HCT116 (cell line): ENCODE results near the gene SNRNP25. TPM values are rescaled to one million over a fixed set of nuclear protein-coding genes. Genes with fewer than 3 reads are reported as not detected.
A peak's percentile ranks its signal among the peaks of the same experiment; 100 is the strongest.

Source experiments
- ATAC-seq: fragments of 200-7000 bp; cut with Tn5 transposase; 2 replicates; pipeline ENCODE4 v1.9.1; 2020; ENCODE audit warnings: mild to moderate bottlenecking, moderate library complexity
- BruUV-seq: library from RNA; stranded (reverse); fragments of 400-500 nt; replicated peaks from 2 replicates; lab custom pipeline; 2021; lab: Mats Ljungman, UMichigan
- CTCF ChIA-PET: fragments of 300-600 bp; sonication (Branson Sonifier 250); formaldehyde crosslinking; loops from one replicate; lab custom pipeline; 2021; ENCODE audit warnings: antibody characterized with exemption; lab: Charles Lee
- POLR2A ChIA-PET: fragments of 300-600, 350-600 bp; sonication (Branson Sonifier 250); formaldehyde crosslinking; loops from one replicate; lab custom pipeline; 2021; ENCODE audit warnings: antibody characterized with exemption; lab: Charles Lee
- RAD21 ChIA-PET, 2 experiments: fragments of 300-600 bp; sonication (Branson Sonifier 250); formaldehyde crosslinking; loops; one replicate each; lab custom pipeline; 2023; ENCODE audit warnings: low total read pairs in 2 of 2; ENCODE audit not compliant: uncharacterized antibody in 2 of 2, unreplicated experiment in 2 of 2, low non-redundant PET in 1 of 2; lab: Charles Lee
- DNase-seq: peaks from one replicate; pipeline ENCODE4 v3.0.0-alpha.2; 2010; ENCODE audit warnings: low read depth, low spot score
- H2AFZ ChIP-seq: fragments of 200-600 bp; shearing (Covaris generic), sonication (generic); 2 replicates; pipeline ENCODE4 v1.6.1; 2017; ENCODE audit warnings: low read depth, mixed run types, mixed read lengths, antibody characterized with exemption, low read length; ENCODE audit not compliant: poor library complexity, severe bottlenecking
- H3K27ac ChIP-seq: 2 replicates; pipeline ENCODE4 v1.5.1; 2012; ENCODE audit warnings: low read depth, low read length
- H3K27me3 ChIP-seq: fragments of 200-600 bp; sonication (generic); 2 replicates; pipeline ENCODE4 v1.6.1; 2016; ENCODE audit warnings: mixed run types, low read length, mixed read lengths; ENCODE audit not compliant: insufficient read depth
- H3K36me3 ChIP-seq, 2 experiments: fragments of 200-500 bp in 1 of 2; fragments of 200-600 bp in 1 of 2; sonication (Bioruptor generic) in 1 of 2; sonication (generic) in 1 of 2; 2 replicates each; pipeline versions ENCODE4 v1.5.1 to v1.6.1; 2014 to 2016; ENCODE audit warnings: low read length in 2 of 2, inconsistent platforms in 1 of 2, mixed read lengths in 1 of 2, mixed run types in 1 of 2; ENCODE audit not compliant: insufficient read depth in 2 of 2, control insufficient read depth in 1 of 2
- H3K4me1 ChIP-seq, 2 experiments: fragments of 200-600 bp in 1 of 2; sonication (generic) in 1 of 2; 2 replicates each; pipeline versions ENCODE4 v1.5.1 to v1.6.1; 2012 to 2017; ENCODE audit warnings: low read length in 2 of 2, inconsistent platforms in 1 of 2, mild to moderate bottlenecking in 1 of 2, mixed read lengths in 1 of 2, mixed run types in 1 of 2, moderate library complexity in 1 of 2; ENCODE audit not compliant: insufficient read depth in 2 of 2, control insufficient read depth in 1 of 2
- H3K4me2 ChIP-seq: fragments of 200-600 bp; sonication (generic); 2 replicates; pipeline ENCODE4 v1.6.1; 2017; ENCODE audit warnings: mixed run types, low read length, mixed read lengths
- H3K4me3 ChIP-seq, 2 experiments: fragments of 200-600 bp in 1 of 2; sonication (generic) in 1 of 2; replicated peaks in 1 of 2; 2 replicates each; pipeline ENCODE4 v1.5.1; 2011 to 2016; ENCODE audit warnings: low read length in 2 of 2, control low read depth in 1 of 2, low read depth in 1 of 2, mild to moderate bottlenecking in 1 of 2, mixed read lengths in 1 of 2, mixed run types in 1 of 2
- H3K79me2 ChIP-seq: fragments of 200-600 bp; sonication (generic); 2 replicates; pipeline ENCODE4 v1.6.1; 2017; ENCODE audit warnings: mild to moderate bottlenecking, mixed run types, low read length, moderate library complexity, mixed read lengths; ENCODE audit not compliant: insufficient read depth
- H3K9ac ChIP-seq: fragments of 200-600 bp; sonication (generic); 2 replicates; pipeline ENCODE4 v1.6.1; 2016; ENCODE audit warnings: low read length, mixed read lengths
- H3K9me2 ChIP-seq: fragments of 200-600 bp; sonication (generic), shearing (Covaris generic); 2 replicates; pipeline ENCODE4 v1.6.1; 2017; ENCODE audit warnings: mixed run types, mild to moderate bottlenecking, moderate library complexity; ENCODE audit not compliant: insufficient read depth
- H3K9me3 ChIP-seq, 2 experiments: fragments of 200-500 bp in 1 of 2; fragments of 200-600 bp in 1 of 2; sonication (Bioruptor generic) in 1 of 2; sonication (generic) in 1 of 2; 2 replicates each; pipeline ENCODE4 v1.6.1; 2014 to 2017; ENCODE audit warnings: low read length in 2 of 2, mixed read lengths in 2 of 2, inconsistent platforms in 1 of 2, low read depth in 1 of 2, mild to moderate bottlenecking in 1 of 2, mixed run types in 1 of 2, moderate library complexity in 1 of 2; ENCODE audit not compliant: control insufficient read depth in 1 of 2, insufficient read depth in 1 of 2
- H4K20me1 ChIP-seq: fragments of 200-600 bp; sonication (generic), shearing (Covaris generic); 2 replicates; pipeline ENCODE4 v1.6.1; 2017; ENCODE audit warnings: mixed run types, mild to moderate bottlenecking, moderate library complexity; ENCODE audit not compliant: insufficient read depth
- ATF3 ChIP-seq: IDR thresholded peaks from 2 replicates; pipeline ENCODE4 v1.6.1; 2012
- CTCF ChIP-seq, 3 experiments: fragments of 200-600 bp in 1 of 3; sonication (generic) in 1 of 3; IDR thresholded peaks in 2 of 3; conservative IDR thresholded peaks in 1 of 3; 2 replicates each; pipeline ENCODE4 v1.5.1; 2012 to 2017; ENCODE audit warnings: low read depth in 2 of 3, low read length in 2 of 3, antibody characterized with exemption in 1 of 3, borderline replicate concordance in 1 of 3, control low read depth in 1 of 3, mild to moderate bottlenecking in 1 of 3, mixed read lengths in 1 of 3, mixed run types in 1 of 3, moderate library complexity in 1 of 3; ENCODE audit not compliant: insufficient read depth in 1 of 3
- EZH2phosphoT487 ChIP-seq: fragments of 200-600 bp; IDR thresholded peaks from 2 replicates; pipeline ENCODE4 v1.6.1; 2018; ENCODE audit warnings: antibody characterized with exemption, borderline replicate concordance
- FOSL1 ChIP-seq: IDR thresholded peaks from 2 replicates; pipeline ENCODE4 v1.6.1; 2012; ENCODE audit warnings: low read depth
- JUND ChIP-seq: IDR thresholded peaks from 2 replicates; pipeline ENCODE4 v1.6.1; 2012
- SP1 ChIP-seq: IDR thresholded peaks from 2 replicates; pipeline ENCODE4 v1.6.1; 2012; ENCODE audit warnings: low read depth
- SRF ChIP-seq: IDR thresholded peaks from 2 replicates; pipeline ENCODE4 v1.6.1; 2012; ENCODE audit warnings: low read depth
- TCF7L2 ChIP-seq: IDR thresholded peaks from 2 replicates; pipeline ENCODE4 v1.7.0; 2011; ENCODE audit warnings: borderline replicate concordance, inconsistent platforms; ENCODE audit not compliant: insufficient read depth, insufficient read length; ENCODE audit errors: extremely low read depth
- YY1 ChIP-seq: IDR thresholded peaks from 2 replicates; pipeline ENCODE4 v1.6.1; 2011; ENCODE audit warnings: low read length, low read depth, moderate library complexity, mild to moderate bottlenecking; ENCODE audit not compliant: insufficient replicate concordance; ENCODE audit errors: extremely low read depth
- ZFX ChIP-seq: fragments of 450-650 bp; IDR thresholded peaks from 2 replicates; pipeline ENCODE4 v1.6.1; 2017
- intact Hi-C: fragments of 100-400 bp; cut with micrococcal nuclease; formaldehyde crosslinking; loops from 2 replicates; pipeline ENCODE4 v1.10.0; 2022
- total RNA-seq: library from RNA; stranded (reverse); gene quantifications from one replicate; pipeline ENCODE4 v1.2.1, GENCODE V29; 2021; ENCODE audit not compliant: unreplicated experiment

Gene SNRNP25
- total RNA-seq, 1 experiment from 2014 or later = 24.5 TPM

- Histone ChIP-seq H2AFZ (no peak overlapping the region), H3K9ac (peak overlapping the region; percentile 71), H3K9me3 (no peaks in the 10 kb centered on the region), H3K4me1 (peaks cover 18 to 24% of the 10 kb centered on the region in 2 experiments), H3K36me3 (no peaks in the 10 kb centered on the region), H3K27ac (no peak overlapping the region), H3K79me2 (0 out of 2 replicates have a peak, but pooled peaks cover 4% of the 10 kb centered on the region), H3K4me3 (peak overlapping the region; percentile 62 to 68), H4K20me1 (no peaks in the 10 kb centered on the region), H3K9me2 (no peaks in the 10 kb centered on the region), H3K27me3 (no peaks in the 10 kb centered on the region), H3K4me2 (peak overlapping the region; percentile 80)
- no peak for ATAC-seq
- intact Hi-C loops = no loop called here
- CTCF ChIA-PET = no interaction called here
- POLR2A ChIA-PET = no interaction called here
- RAD21 ChIA-PET = no interaction called here
- TF ChIP-seq TCF7L2 (no peak), ATF3 (no peak), ZFX (no peak), JUND (no peak), YY1 (no peak), SRF (no peak), EZH2phosphoT487 (no peak), FOSL1 (no peak), SP1 (no peak), CTCF (IDR thresholded peaks at IDR 0.05 in 2 of 3, conservative IDR thresholded peaks at IDR 0.05 in 1 of 3; ENCODE audit: borderline replicate concordance in 1 of 3, insufficient read depth in 1 of 3, low read depth in 2 of 3, low read length in 2 of 3) (no peak)
- TF ChIP-seq, all 23 proteins: peak for 0
- DNase-seq = no peak
- BruUV-seq = no TSS peak
Measured at GRCh38 chr16:79151-80054, 25.8 kb downstream of the SNRNP25 start.
